NCI-H446 (cell line): ENCODE results near the gene CLTC.
"Not testable (repeated sequence)": the region's sequence is repeated elsewhere in the genome, so short reads cannot be mapped to it uniquely, and the experiment has no call there.

Experiments
- DNase-seq, 2 experiments: peaks; one replicate each; lab custom pipeline; 2025; lab: John Stamatoyannopoulos, UW

Gene CLTC

DNA sequence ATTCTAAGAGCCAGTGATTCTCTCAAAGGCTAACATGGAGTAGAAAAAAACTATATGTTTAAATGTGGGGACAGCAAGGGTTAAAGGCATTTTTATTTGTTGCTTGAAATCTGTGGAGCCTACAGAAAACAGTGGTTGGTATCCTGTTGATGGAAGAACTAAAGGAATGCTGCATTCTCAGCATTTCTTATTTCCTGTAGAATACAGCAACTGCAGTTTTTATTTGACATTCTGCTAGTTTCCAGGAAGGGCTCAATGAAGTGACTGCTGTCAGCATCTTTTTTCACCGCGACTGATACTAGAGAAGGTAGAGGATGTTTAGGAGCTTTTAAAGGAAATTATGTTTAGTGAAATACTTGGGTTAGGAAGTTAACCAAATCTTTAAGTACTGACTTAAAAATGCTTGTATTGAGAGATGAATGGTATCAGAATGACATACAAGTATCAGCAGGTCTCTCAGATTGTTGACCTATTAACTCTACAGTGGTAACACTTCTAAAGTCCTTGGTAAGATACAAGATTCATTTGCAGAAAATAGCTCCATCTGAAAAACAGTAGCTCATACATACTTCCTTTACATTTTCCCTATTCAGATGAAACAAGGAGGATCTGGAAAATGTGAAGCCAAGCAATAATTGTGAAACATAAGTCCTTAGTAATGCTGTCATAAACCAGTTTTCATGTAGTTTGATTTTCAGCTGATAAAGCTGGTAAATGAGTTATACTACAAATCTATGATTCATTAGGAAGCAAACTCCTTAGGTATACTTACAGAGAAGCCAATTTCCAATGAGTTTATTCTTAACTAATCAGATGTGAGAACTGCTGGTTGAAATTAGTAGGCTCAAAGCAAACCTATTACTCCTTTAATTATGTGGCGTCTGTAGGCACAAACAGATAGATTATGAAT is 15.2 kb downstream of the CLTC start:
- no peak for DNase-seq

DNA sequence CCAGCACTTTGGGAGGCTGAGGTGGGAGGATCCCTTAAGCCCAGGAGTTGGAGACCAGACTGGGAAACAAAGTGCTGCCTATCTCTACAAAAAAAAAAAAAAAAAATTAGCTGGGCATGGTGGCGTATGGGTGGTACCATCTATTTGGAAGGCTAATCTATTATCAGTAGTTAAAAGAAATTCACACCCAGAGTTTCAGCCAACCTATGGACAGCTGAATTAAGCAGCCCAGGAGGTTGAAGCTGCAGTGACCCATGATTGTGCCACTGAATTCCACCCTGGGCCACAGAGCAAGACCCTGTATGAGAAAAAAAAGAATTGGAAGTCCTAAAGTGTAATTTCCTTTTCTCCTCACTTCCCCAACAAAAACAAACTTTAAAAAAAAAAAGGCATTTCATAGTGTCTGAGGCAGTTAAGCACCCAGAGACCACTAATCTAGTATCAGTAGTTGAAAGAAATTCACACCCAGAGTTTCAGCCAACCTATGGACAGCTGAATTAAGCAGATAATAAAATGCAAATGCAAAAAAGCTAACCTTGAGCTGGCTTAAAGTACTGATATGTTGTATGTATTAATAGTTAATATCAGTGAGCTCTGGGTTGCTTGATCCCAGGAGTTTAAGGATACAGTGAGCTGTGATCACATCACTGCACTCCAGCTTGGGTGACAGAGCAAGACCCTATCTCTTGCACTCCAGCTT is 18.1 kb downstream of the CLTC start:
- DNase-seq, result no peak

DNA sequence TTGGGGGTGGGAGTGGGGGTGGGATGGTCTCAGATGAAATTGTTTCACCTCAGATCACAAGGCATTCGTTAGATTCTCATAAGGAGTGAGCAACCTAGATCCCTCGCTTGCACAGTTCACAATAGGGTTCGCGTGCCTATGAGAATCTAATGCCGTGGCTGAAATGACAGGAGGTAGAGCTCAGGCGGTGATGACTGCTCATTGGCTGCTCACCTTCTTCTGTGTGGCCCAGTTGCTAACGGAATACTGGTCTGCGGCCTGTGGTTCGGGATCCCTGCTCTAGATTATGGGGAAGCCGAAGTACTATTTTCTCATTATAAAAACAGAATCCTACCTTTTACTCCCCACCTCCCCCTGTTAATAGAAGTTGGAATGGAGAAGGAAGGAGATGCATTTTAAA is 18.9 kb downstream of the CLTC start:
- no peak for DNase-seq

DNA sequence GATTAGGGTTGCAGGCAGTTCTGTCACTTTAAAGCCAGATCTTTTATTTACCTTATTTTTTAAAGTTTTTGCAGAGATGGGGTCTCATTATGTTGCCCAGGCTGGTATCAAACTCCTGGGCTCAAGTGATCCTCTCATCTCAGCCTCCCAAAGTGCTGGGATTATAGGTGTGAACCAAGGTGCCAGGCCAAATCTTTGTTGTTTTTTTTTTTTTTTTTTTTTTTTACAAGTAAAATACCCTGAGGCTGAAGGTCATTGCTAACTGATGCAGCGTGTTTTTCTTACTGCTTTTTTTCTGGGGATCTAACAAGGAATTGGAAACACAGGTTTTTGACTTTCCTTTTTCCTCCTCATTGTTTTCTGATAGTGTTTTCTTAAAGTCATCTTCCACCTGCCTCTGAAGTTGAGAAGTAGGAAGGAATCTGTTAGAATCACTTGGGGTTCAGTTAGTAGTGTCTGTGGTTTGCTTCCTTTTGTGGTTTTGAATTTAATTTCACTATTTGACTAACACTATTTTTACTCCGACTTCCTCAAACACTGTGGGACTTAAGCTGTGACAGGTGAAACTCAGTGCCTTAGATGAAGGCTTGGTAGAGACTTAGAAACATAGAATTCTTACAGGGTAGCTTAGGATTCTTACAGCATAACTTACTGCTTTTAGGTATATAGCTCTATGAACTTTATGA is 22.2 kb downstream of the CLTC start:
- DNase-seq, result no peak

DNA sequence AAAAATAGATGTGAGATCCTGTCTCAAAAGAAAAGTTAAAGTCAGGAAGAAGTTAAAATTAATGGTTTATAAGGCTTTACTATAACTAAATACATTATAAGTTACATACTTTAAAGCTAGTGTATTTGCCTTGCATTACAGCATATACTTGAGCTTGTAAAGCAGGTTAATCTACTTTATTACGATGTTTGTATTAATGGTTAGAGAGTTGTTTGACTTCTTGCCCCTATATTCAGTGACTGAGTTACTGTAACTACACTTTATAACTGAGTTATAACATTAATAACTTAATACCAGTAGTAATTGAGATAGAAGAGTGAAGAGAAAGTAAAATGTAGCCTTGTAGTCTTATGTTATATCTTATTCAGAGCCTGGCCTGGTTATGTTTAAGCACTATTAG is 22.9 kb downstream of the CLTC start:
- no peak for DNase-seq

DNA sequence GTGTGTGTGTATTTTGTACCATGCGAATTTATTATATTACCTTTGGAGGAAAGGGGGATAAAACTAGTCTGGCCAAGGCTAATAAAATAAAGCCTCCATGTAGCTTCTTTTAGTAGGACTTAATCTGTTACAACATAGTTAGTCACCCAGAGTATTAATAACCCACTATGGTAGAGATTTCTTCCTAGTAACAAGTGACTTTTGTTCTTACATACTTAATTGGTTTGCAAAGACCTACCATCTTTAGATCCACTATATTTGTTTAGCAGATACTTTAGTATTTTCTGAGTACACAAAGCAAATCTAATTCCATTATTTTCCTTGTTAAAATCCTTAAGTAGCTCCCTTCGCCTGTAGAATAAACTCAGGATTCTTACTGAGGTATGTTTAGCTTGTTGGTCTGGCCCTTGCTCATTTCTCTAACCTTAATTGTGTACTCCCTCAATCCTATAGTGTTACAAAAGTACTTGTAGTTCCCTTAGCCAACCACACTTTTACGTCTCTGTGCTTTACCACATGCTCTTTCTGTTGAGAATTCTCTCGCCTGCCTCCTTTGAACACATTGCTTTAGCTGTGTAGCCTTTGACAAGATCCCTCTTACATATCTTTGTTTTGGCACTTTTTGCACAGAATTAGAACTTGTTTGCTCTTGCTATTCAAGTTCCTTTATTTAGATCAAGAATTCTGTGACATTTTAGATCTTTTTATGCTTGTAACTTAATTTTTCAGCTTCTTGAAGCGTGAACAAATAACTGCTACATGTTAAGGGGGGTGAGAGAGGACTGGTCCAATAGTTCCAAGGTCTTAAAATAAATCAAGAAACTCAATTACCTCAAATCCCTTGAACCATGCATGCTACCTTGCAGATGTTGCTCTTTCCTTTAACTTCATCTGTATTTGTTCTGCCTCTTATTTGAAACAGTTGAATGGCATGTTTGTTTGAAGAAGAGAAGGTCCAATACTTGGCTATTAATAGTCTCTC is 23.8 kb downstream of the CLTC start:
- DNase-seq, result no peak

DNA sequence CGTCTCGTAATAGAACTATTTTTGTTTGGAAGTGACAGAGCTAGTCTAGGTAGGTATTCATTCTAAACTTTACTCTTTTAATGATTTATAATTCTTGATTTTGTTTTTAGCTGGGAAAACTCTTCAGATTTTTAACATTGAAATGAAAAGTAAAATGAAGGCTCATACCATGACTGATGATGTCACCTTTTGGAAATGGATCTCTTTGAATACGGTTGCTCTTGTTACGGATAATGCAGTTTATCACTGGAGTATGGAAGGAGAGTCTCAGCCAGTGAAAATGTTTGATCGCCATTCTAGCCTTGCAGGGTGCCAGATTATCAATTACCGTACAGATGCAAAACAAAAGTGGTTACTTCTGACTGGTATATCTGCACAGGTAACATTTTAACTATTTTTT is 27.6 kb downstream of the CLTC start:
- no peak for DNase-seq

DNA sequence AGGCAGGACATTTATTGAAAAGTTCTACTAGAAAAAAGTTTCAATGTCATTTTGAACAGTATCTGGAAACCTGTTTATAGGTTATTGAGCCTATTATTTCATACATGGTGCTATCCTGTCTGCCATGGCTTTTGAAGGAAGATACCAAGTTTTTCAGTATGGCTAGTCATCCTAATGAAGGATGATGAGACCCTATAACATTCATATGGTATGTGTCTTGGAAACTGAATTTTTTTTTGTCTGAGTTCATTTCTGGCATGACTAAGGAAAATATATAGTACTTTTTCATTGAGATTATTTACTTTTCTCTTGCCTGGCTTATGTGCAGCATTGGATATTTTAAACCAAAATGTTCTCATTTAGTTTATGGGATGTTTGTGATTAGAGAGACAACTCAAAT is 30.2 kb downstream of the CLTC start:
- no peak for DNase-seq

DNA sequence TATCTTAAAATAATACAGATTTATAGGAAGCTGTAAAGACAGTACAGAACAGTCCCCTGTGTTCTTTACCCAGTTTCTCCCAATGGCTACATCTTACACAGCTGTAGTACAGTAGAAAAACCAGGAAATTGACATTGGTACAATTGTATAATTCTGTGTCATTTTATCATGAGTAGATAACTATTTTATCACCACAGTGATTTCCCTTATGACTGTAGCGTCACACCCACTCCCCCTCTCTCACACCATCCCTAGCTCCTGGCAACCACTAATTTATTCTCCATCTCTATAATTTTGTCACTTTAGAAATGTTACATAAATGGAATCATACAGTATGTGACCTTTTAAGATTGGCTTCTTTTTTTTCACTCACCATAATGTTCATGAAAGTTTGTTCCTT is 30.9 kb downstream of the CLTC start:
- no peak for DNase-seq

DNA sequence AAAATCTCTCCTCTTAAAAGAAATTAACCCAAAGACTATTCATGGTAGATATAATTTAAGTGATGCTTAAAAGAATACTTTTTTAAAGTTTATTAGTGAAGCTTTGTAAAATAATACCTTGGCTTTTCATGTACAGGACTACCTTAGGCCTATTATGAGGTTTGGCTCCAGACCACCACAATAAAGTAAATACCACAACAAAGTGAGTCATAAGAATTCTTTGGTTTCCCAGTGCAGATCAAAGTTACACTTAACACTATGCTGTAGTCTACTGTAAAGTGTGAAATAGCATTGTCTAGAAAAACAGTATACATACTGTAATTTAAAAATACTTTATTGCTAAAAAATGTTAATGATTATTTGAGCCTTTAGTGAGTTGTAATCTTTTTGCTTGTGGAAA is 31.7 kb downstream of the CLTC start:
- no peak for DNase-seq

DNA sequence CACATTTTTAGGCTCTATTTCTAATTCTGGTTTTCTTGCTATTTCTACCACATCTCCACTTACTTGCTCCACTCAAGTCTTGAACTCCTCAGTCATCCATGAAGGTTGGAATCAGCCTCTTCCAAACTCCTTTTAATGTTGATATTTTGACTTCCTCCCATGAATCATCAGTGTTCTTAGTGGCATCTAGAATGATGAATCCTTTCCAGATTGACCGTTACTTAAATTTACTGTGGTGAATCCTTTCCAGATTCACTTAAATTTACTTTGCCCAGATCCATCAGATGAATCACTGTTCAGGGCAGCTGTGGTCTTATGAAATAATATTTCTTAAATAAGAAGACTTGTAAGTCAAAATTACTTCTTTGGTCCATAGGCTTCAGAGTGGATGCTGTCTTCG is 32.4 kb downstream of the CLTC start:
- DNase-seq, result no peak

DNA sequence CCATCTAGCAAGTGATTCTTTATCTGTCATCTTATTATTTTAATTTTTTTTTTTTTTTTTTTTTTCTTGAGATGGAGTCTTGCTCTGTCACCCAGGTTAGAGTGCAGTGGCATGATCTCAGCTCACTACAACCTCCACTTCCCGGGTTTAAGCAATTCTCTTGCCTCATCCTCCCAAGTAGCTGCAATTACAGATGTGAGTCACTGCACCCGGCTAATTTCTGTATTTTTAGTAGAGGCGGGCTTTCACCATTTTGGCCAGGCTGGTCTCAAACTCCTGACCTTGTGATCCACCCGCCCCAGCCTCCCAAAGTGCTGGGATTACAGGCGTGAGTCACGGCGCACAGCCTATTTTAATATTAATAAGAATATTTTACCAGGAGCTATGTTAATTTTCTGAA is 36.9 kb downstream of the CLTC start:
- DNase-seq, result not testable (repeated sequence)

DNA sequence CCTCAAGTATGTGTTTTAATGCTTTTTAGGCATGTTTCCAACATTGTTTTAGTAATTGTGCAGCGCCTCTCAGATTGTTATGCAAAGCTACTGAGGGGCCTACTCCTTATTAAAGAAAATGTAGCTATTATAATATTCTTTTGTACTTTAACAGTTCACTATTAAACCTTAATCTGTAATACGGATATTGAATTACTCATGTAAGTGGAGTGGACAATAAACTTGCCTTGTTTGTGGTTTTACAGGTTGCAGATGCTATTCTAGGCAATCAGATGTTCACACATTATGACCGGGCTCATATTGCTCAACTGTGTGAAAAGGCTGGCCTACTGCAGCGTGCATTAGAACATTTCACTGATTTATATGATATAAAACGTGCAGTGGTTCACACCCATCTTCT is 46.5 kb downstream of the CLTC start:
- DNase-seq, result no peak

DNA sequence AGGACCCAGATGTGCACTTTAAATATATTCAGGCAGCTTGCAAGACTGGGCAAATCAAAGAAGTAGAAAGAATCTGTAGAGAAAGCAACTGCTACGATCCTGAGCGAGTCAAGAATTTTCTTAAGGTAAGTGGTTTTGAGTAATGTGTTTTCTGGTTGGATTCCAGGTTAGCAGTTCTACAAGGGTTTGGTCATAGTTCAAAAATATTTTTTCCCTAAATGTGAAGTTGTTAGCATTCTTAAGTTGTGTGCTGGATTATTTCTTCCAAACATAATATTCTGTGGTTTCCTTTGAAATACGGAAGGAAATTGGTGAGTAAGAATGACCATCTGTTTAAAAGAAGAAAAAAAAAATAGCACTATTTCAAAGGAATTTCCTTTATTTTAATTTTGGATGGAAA is 49.1 kb downstream of the CLTC start:
- DNase-seq, result no peak

DNA sequence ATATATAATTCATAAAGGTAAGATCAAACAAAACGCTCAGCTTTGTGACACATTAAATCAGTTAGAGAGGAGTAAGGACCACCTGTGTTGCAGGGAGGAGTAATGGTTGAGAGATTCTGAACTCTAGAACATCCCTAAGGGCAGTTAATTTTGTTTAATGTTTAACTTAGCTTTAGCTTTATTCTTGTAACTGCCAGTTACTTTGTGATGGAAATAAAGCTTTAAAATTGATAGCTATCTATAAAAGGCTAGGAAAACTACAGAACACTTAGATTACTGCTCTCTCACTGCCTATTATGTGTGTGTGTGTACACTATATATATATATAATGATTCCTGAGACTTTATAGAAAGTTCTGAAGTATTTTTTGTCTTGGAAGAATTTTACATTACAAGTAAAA is 49.7 kb downstream of the CLTC start:
- DNase-seq, result no peak

DNA sequence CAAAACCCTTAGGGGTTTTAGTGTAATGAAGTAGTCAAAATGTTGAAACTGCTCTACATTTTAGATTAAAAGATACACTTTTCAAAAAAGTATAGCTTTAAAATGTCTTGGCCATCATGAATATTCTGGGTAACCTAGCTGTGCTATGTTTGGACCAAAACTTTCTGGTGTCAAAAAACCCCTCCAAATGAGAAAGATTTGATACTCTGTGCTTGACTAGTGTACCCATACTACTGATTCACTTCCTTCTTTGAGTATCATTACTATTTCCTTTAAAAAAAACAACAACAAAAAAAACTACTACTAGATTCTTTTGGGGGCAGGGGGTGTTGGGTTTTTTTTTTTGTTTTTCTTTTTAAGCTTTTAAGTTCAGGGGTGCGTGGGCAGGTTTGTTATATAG is 50.2 kb downstream of the CLTC start:
- DNase-seq, result no peak

DNA sequence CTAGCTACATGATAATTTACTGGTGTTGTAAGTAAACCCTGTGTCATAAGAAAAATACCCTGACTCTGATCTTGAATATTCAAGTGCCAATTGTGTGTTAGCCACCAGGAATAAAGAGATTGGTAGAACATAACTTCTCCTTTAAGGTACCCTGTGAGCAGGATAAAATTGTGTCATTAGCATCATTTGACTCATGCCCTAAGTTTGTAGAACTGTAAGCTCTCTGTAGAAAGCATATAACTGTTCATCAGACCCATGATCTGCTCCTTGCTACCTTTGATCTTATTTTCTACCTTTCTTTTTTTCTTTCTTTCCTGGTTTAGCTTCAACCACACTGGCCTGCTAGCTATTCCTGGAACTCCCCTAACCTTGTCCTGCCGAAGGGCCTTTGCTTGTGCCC is 51.7 kb downstream of the CLTC start:
- DNase-seq, result no peak

DNA sequence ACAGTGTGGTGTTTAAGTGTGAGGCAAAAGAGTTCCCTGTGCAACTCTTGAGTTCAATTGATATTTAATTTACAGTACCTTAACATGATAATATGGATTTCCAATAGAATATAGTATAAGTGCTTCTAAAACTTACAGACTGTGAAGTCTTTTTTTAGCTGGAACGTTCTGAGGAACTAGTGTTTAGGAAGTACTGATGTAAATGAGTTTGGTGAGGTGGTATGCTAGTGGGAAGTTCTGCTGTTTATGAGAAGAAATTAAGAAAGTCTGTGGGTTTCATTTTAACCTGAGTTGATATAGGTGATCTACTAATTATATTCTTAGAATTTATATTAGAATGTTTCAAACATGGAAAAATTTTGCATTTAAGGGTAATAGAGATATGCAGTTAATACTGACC is 55.5 kb downstream of the CLTC start:
- DNase-seq, result no peak

DNA sequence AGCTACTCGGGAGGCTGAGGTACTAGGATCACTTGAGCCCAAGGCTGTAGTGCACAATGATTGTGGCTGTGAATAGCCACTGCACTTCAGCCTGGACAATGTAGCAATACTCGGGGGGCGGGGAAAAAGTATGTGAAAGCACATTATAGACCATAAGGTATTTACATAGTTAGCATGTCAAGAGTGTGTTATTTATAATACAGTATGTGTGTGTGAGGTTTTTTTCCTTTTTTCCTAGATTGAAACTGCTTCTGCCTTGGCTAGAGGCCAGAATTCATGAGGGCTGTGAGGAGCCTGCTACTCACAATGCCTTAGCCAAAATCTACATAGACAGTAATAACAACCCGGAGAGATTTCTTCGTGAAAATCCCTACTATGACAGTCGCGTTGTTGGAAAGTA is 57.0 kb downstream of the CLTC start:
- no peak for DNase-seq

DNA sequence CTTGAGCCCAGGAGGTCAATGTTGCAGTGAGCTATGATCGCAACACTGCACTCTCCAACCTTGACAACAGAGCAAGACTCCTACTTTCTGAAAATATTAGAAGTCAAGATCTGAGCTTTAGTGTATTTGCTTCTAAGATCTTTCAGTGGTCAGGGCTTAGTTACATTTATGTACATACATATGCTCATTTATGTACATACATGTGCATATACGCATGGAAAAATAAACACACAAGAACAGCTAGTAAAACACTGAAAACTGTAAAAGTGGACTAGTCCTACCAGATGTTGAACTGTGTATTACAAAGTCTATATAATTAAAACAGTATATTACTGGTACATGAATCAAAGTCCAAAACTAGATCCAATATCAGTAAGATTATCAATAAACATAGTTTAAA is 59.2 kb downstream of the CLTC start:
- DNase-seq, result no peak

DNA sequence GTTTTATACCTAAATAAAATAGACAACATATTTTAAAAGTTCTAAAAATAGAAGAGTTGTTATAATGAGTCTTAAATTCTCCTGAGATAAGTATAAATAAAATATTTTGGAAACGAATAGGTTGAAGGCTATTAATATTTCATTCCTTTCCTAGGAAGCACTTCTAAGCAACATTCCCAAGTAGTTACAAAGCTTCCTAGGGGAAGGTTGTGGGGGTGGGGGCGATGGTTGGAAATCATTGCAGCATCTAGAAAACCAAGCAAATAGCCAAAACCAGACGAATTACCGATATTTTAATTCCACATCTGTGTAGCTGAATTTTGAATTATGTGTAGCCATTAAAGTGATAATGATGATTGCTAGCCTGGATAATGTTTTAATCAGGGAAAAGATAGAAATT is 60.6 kb downstream of the CLTC start:
- DNase-seq, result no peak

DNA sequence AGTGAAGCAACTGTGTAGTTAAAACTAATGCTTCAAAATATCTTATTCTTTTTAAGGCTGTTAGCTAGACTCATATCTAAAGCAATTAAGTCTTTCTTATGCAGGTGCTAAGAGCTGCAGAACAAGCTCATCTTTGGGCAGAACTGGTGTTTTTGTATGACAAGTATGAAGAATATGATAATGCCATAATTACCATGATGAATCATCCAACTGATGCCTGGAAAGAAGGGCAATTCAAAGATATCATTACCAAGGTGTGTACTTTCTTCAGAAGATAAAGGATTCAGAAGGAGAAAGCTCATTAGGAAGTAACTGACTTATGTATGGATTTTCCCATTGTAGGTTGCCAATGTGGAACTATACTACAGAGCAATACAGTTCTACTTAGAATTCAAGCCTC is 63.6 kb downstream of the CLTC start:
- DNase-seq, result no peak
